Erythroblast (primary cell): ENCODE measurements around the gene LRRC59.

Experiments used
- GATA1 ChIP-seq: IDR thresholded peaks from 2 replicates; pipeline ENCODE4 v1.6.1; 2011; ENCODE audit warnings: low read depth, mild to moderate bottlenecking, control low read depth, low read length, moderate library complexity
- POLR2A ChIP-seq: IDR thresholded peaks from 2 replicates; pipeline ENCODE4 v1.6.1; 2011; ENCODE audit warnings: mild to moderate bottlenecking, low read length

- no peak for TF ChIP-seq POLR2A
- TF ChIP-seq GATA1 = no peak
Measured at GRCh38 chr17:50392621-50393020, 4.7 kb downstream of the LRRC59 start.
